Hepatocyte (in vitro differentiated cells): ENCODE data around the gene NOTUM.

Experiments
- CTCF ChIP-seq: fragments of 200-600 bp; sonication (generic); IDR thresholded peaks from 2 replicates; pipeline ENCODE4 v1.5.1; 2016; ENCODE audit warnings: antibody characterized with exemption, mild to moderate bottlenecking; ENCODE audit not compliant: poor library complexity
- EZH2phosphoT487 ChIP-seq: fragments of 200-600 bp; sonication (generic); IDR thresholded peaks from one replicate; pipeline ENCODE4 v1.6.1; 2018; ENCODE audit warnings: antibody characterized with exemption, mild to moderate bottlenecking, low read depth, moderate library complexity; ENCODE audit not compliant: unreplicated experiment, severe bottlenecking

GRCh38 chr17:81911969-81912368, 49.0 kb downstream of the NOTUM start:
- TF ChIP-seq CTCF (no peak), EZH2phosphoT487 (no peak)
